OCI-LY3 (cell line): ENCODE results near the gene ZNF644.
"Not testable (repeated sequence)": the region's sequence is repeated elsewhere in the genome, so short reads cannot be mapped to it uniquely, and the experiment has no call there.

Experiments used
- H2AFZ ChIP-seq: fragments of 200-600, 300-600 bp; shearing (Covaris generic); 2 replicates; pipeline ENCODE4 v1.6.0; 2014; ENCODE audit warnings: antibody characterized with exemption, low read depth, low read length
- H3K27ac ChIP-seq: fragments of 200-600, 300-600 bp; sonication (generic); 2 replicates; pipeline ENCODE4 v1.5.1; 2014; ENCODE audit warnings: mild to moderate bottlenecking, low read length, moderate library complexity, mixed read lengths
- H3K27me3 ChIP-seq: fragments of 200-600, 300-600 bp; sonication (generic); 2 replicates; pipeline ENCODE4 v1.6.1; 2014; ENCODE audit warnings: low read depth, low read length, mixed read lengths
- H3K36me3 ChIP-seq: fragments of 200-600, 300-600 bp; sonication (generic); replicated peaks from 2 replicates; pipeline ENCODE3; 2014; ENCODE audit warnings: low read depth, low read length, mixed read lengths
- H3K4me1 ChIP-seq: fragments of 300-600, 200-600 bp; sonication (generic); 2 replicates; pipeline ENCODE4 v1.6.1; 2014; ENCODE audit warnings: low read length, mixed read lengths
- H3K4me2 ChIP-seq: fragments of 200-600, 300-600 bp; sonication (generic); 2 replicates; pipeline ENCODE4 v1.6.1; 2014; ENCODE audit warnings: low read length, mixed read lengths
- H3K4me3 ChIP-seq: fragments of 300-600, 200-600 bp; sonication (generic); 2 replicates; pipeline ENCODE4 v1.5.1; 2014; ENCODE audit warnings: antibody characterized with exemption, mild to moderate bottlenecking, low read length, moderate library complexity
- H3K79me2 ChIP-seq: fragments of 300-600, 200-600 bp; shearing (Covaris generic); 2 replicates; pipeline ENCODE4 v1.6.1; 2014; ENCODE audit warnings: mild to moderate bottlenecking, low read length, mixed read lengths
- H3K9ac ChIP-seq: fragments of 300-600, 200-600 bp; shearing (Covaris generic); 2 replicates; pipeline ENCODE4 v1.6.0; 2014; ENCODE audit warnings: mild to moderate bottlenecking, low read length, moderate library complexity
- H3K9me3 ChIP-seq: fragments of 200-600, 300-600 bp; shearing (Covaris generic); 2 replicates; pipeline ENCODE4 v1.6.1; 2014; ENCODE audit warnings: low read length, mixed read lengths; ENCODE audit not compliant: insufficient read depth
- H4K20me1 ChIP-seq: fragments of 200-600, 300-600 bp; sonication (generic); 2 replicates; pipeline ENCODE4 v1.6.1; 2016; ENCODE audit warnings: low read length, mixed read lengths; ENCODE audit not compliant: insufficient read depth
- EZH2phosphoT487 ChIP-seq: fragments of 200-600 bp; shearing (Covaris generic); IDR thresholded peaks from 2 replicates; pipeline ENCODE4 v1.6.1; 2018; ENCODE audit warnings: antibody characterized with exemption, mixed run types, low read depth
- TF ChIP-seq, protein P1 (sequence below): fragments of 200-600, 300-600 bp; sonication (generic); IDR thresholded peaks from 2 replicates; pipeline ENCODE4 v1.5.1; 2014; ENCODE audit warnings: antibody characterized with exemption, low read length, low read depth

The ZNF644 gene

DNA sequence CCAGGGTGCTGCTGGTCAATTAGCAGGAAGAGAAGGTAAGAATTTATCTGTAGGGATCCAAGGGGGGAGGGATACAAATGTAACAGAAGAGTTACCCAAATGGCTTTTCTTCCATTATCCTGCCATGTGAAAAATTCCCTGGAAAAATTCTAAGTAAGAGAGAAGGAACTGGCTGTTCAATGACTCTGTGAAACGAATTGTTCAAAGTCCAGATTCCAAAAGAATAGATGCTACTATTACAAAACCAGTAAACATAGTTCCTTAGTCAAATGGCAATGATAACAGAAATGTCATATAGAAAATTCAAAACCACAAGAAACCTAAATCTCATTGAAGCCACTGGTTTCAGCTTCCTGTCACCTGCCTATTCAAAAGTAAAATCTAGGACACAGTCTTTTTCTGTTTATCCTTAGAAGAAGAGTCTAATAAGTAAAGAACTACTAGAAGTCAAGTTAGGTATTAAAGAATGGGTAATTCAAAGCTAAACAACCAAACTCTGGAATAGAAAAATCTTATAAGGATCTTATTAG, 102.6 kb downstream of the ZNF644 start:
- Histone ChIP-seq H3K9me3 (no peaks in the 10 kb centered on the region), H3K27me3 (no peaks in the 10 kb centered on the region), H3K36me3 (no peaks in the 10 kb centered on the region), H2AFZ (no peak overlapping the region), H3K4me1 (peaks cover 20% of the 10 kb centered on the region), H3K79me2 (peaks cover 73% of the 10 kb centered on the region), H3K4me3 (no peak overlapping the region), H3K9ac (no peak overlapping the region), H3K27ac (no peak overlapping the region), H4K20me1 (peaks cover 55% of the 10 kb centered on the region), H3K4me2 (no peak overlapping the region)
- TF ChIP-seq EZH2phosphoT487: no peak
- TF ChIP-seq, protein P1, sequence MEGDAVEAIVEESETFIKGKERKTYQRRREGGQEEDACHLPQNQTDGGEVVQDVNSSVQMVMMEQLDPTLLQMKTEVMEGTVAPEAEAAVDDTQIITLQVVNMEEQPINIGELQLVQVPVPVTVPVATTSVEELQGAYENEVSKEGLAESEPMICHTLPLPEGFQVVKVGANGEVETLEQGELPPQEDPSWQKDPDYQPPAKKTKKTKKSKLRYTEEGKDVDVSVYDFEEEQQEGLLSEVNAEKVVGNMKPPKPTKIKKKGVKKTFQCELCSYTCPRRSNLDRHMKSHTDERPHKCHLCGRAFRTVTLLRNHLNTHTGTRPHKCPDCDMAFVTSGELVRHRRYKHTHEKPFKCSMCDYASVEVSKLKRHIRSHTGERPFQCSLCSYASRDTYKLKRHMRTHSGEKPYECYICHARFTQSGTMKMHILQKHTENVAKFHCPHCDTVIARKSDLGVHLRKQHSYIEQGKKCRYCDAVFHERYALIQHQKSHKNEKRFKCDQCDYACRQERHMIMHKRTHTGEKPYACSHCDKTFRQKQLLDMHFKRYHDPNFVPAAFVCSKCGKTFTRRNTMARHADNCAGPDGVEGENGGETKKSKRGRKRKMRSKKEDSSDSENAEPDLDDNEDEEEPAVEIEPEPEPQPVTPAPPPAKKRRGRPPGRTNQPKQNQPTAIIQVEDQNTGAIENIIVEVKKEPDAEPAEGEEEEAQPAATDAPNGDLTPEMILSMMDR: no peak

DNA sequence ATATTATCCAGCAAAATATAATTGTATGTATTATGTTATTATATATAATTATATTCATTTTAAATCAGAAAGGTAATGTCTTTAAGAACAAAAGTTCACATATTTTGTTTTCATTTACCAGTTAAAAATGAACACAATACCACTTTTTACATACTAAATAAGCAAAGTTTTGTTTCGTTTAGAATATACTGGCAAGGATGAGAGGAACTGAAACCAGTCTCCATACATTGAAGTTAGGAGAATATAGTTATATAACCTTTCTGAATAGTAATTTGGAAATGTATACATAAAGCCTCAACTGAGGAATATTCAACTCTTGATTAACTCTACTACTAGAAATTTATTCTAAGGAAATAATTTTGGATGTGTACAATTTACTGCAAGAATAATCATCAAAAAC, 110.5 kb downstream of the ZNF644 start:
- peaks cover 4% of the 10 kb centered on the region for H3K4me1 ChIP-seq
- H3K9me3 ChIP-seq: no peaks in the 10 kb centered on the region
- no peak overlapping the region for H3K4me3 ChIP-seq
- peaks cover 3% of the 10 kb centered on the region for H4K20me1 ChIP-seq
- H3K27ac ChIP-seq: no peak overlapping the region
- no peak overlapping the region for H3K4me2 ChIP-seq
- no peaks in the 10 kb centered on the region for H3K36me3 ChIP-seq
- H3K27me3 ChIP-seq: no peaks in the 10 kb centered on the region
- no peak for TF ChIP-seq EZH2phosphoT487
- no peak overlapping the region for H2AFZ ChIP-seq
- H3K9ac ChIP-seq: no peak overlapping the region
- H3K79me2 ChIP-seq: peaks cover 8% of the 10 kb centered on the region

DNA sequence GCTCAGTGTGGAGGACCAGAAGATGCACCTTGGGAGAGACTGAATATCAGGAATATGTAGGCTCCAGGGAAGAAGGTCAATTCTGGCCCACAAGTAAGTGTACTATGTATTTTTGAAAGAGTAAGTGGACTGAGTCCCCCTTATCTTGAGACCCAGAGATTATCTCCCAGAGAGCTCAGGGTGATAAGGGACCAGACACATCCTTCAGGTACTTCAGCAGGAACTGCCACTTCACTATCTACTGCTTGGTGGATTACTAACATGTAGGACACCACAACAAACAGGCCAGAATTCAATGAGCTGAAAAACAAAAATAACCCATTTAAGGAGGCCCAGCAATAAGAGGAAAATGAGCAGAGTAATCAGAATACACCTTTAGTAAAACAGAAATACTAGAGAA, 119.2 kb downstream of the ZNF644 start:
- no peaks in the 10 kb centered on the region for H4K20me1 ChIP-seq
- no peaks in the 10 kb centered on the region for H3K79me2 ChIP-seq
- no peaks in the 10 kb centered on the region for H3K9me3 ChIP-seq
- no peak overlapping the region for H3K27ac ChIP-seq
- H3K36me3 ChIP-seq: peaks cover 10% of the 10 kb centered on the region
- H2AFZ ChIP-seq: no peak overlapping the region
- no peak overlapping the region for H3K4me3 ChIP-seq
- TF ChIP-seq EZH2phosphoT487: no peak
- TF ChIP-seq, protein P1: no peak
- H3K27me3 ChIP-seq: no peaks in the 10 kb centered on the region
- H3K9ac ChIP-seq: no peak overlapping the region
- H3K4me2 ChIP-seq: no peak overlapping the region
- no peaks in the 10 kb centered on the region for H3K4me1 ChIP-seq

DNA sequence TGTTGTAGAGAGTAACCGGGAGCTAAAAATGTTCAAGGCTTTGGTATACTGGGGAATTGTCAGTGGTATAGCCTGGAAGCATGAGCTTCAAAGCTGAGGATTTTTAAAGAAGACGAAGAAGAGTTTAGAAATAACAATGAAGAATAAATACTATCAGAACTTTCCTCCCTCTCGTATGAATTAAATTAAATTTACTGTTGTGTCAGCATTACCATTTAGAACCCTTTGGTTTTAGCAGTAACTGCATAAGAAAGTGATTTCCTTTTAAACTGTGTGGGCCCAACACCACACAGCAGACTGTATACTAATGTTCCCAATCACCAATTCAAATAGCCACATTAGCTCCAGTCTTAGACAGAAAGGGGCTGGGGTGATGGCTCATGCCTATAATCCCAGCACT, 122.6 kb downstream of the ZNF644 start:
- no peaks in the 10 kb centered on the region for H3K27me3 ChIP-seq
- H3K79me2 ChIP-seq: no peaks in the 10 kb centered on the region
- H3K4me2 ChIP-seq: no peak overlapping the region
- no peak overlapping the region for H2AFZ ChIP-seq
- no peak overlapping the region for H3K9ac ChIP-seq
- no peaks in the 10 kb centered on the region for H3K4me1 ChIP-seq
- H3K4me3 ChIP-seq: no peak overlapping the region
- no peak overlapping the region for H3K27ac ChIP-seq
- TF ChIP-seq, protein P1: no peak
- no peak for TF ChIP-seq EZH2phosphoT487
- no peaks in the 10 kb centered on the region for H3K9me3 ChIP-seq
- H4K20me1 ChIP-seq: no peaks in the 10 kb centered on the region
- peaks cover 17% of the 10 kb centered on the region for H3K36me3 ChIP-seq

DNA sequence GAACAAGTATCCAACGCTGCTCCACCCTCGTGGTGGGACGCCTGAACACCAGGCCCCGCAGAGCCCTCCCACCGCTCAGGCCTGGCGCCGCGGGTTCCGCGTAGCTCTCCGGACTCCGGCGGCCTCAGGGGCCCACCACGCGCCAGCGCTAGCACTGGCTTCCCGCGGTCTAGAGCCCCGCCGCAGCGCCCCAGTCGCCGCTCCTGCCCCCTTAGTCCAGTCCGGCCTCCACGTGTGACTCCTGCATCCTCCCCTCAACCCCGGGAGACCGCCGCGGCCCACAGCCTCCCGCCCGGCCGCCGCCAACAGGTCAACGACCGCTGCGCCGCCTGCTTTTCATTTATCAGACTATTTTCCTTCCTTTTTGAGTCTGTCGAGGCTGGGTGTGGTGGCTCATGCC, 128.2 kb downstream of the ZNF644 start:
- H3K4me2 ChIP-seq, H4K20me1 ChIP-seq, H3K9ac ChIP-seq, H2AFZ ChIP-seq, H3K4me3 ChIP-seq, H3K27me3 ChIP-seq, H3K79me2 ChIP-seq, H3K9me3 ChIP-seq, H3K27ac ChIP-seq, H3K4me1 ChIP-seq: not testable (repeated sequence)
- H3K36me3 ChIP-seq: peaks cover 11% of the 10 kb centered on the region

DNA sequence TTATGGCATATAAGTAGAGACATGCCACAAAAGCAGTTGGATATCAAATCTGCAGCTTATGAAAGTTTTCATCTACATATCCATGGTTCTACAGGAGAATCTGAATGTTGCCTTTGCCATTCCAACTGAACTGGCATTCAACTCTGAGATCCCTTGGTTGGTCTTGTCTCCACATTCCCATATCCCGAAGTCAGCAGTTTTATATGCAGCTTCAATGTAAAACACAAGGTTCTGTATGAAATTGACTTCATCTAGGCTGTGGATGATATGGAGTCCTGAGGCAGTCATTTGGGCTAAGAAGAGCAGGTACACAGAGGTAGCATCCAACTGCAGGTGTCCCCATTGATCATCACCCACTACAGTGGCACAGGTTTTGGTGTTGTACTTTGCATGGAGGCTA, 129.0 kb downstream of the ZNF644 start:
- not testable (repeated sequence) for H4K20me1 ChIP-seq, H3K9me3 ChIP-seq, H3K4me1 ChIP-seq, H3K27me3 ChIP-seq, H2AFZ ChIP-seq, H3K79me2 ChIP-seq, H3K9ac ChIP-seq, H3K27ac ChIP-seq, H3K4me3 ChIP-seq, H3K4me2 ChIP-seq
- peaks cover 11% of the 10 kb centered on the region for H3K36me3 ChIP-seq

DNA sequence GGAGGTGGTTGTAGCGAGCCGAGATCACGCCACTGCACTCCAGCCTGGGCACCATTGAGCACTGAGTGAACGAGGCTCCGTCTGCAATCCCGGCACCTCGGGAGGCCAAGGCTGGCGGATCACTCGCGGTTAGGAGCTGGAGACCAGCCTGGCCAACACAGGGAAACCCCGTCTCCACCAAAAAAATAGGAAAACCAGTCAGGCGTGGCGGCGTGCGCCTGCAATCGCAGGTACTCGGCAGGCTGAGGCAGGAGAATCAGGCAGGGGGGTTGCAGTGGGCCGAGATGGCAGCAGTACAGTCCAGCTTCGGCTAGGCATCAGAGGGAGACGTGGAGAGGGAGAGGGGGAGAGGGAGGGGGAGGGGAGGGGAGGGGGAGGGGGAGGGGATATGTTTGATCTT, 129.6 kb downstream of the ZNF644 start:
- H3K27ac ChIP-seq, H3K4me2 ChIP-seq, H3K27me3 ChIP-seq, H3K9me3 ChIP-seq, H4K20me1 ChIP-seq, H3K9ac ChIP-seq, H3K4me3 ChIP-seq, H3K4me1 ChIP-seq, H2AFZ ChIP-seq, H3K79me2 ChIP-seq: not testable (repeated sequence)
- peaks cover 11% of the 10 kb centered on the region for H3K36me3 ChIP-seq
